ENCODE results near the gene PERP. TPM values are rescaled to one million over a fixed set of nuclear protein-coding genes. Genes with fewer than 3 reads are reported as not detected.
"Not testable (repeated sequence)": the region's sequence is repeated elsewhere in the genome, so short reads cannot be mapped to it uniquely, and the experiment has no call there.

The PERP gene
- polyA plus RNA-seq, 3 donors: not detected

DNA sequence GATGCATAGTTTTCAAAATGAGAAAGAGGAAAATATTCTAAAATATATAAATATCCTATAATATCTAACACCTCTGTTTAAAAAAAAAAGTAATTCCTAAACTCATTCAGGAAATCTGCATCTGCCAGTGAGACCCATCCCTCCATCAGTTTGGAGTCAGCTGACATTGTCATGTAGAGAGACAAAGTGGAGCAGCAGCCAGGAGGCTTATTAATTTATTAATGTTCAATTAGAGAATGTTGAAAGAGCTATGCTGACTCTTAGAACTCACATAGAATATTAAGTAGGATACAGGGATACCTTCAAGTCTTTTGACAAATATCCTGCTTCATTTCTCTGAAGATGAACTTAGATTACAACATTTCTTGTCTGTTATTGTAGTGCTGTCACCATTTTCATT is 12.8 kb upstream of the PERP start:
- Mint-ChIP-seq H3K4me3 (no peak overlapping the region), H3K27me3 (ENCODE audit: low read depth in 3 of 3) (peaks cover 2 to 14% (median 5%) of the 10 kb centered on the region in 3 donors), H3K4me1 (peaks cover 7% of the 10 kb centered on the region), H3K27ac (no peak overlapping the region), H3K9me3 (peaks cover 0 to 6% (median 3%) of the 10 kb centered on the region in 7 donors), H3K36me3 (no peaks in the 10 kb centered on the region)
- Histone ChIP-seq H3K27me3 (ENCODE audit: control insufficient read depth in 2 of 2, insufficient read depth in 2 of 2, low read length in 2 of 2) (peaks cover 0 to 2% of the 10 kb centered on the region in 2 donors), H3K4me2 (replicated peaks; ENCODE audit: extremely low read depth, low read length, poor library complexity, severe bottlenecking) (no peak overlapping the region), H3K9me3 (replicated peaks in 1 of 2; ENCODE audit: control insufficient read depth in 1 of 2, insufficient read depth in 1 of 2, low read length in 2 of 2) (no peaks in the 10 kb centered on the region), H3K9ac (ENCODE audit: insufficient read depth, low read length, poor library complexity, severe bottlenecking) (no peak overlapping the region), H3K4me3 (replicated peaks in 1 of 3; ENCODE audit: low read depth in 2 of 3, low read length in 3 of 3) (no peak overlapping the region), H4K20me1 (ENCODE audit: insufficient read depth, low read length) (no peaks in the 10 kb centered on the region), H3K36me3 (replicated peaks in 1 of 2; ENCODE audit: control insufficient read depth in 1 of 2, insufficient read depth in 2 of 2, low read length in 2 of 2) (no peaks in the 10 kb centered on the region), H3K79me2 (ENCODE audit: insufficient read depth, low read length) (no peaks in the 10 kb centered on the region), H3K27ac (ENCODE audit: low read depth in 1 of 2, low read length in 2 of 2) (no peak overlapping the region), H2AFZ (ENCODE audit: insufficient read depth, low read depth, low read length, poor library complexity, severe bottlenecking) (no peak overlapping the region), H3K4me1 (ENCODE audit: control insufficient read depth in 1 of 2, insufficient read depth in 2 of 2, low read length in 2 of 2) (no peaks in the 10 kb centered on the region)
- DNase-seq: no peak
- TF ChIP-seq CTCF (IDR thresholded peaks at IDR 0.05): no peak
- intact Hi-C loops (cut with micrococcal nuclease): loop anchor here (5.0 to 10.0 kb wide), 3 partner anchors 167 to 655 kb away; partner anchors contain the start of gene CCDC28A (in 1 of the 2)

GRCh38 chr6:138119229-138119628 is 12.0 kb upstream of the PERP start:
- H3K4me3 Mint-ChIP-seq; H3K4me1 ChIP-seq (ENCODE audit: control insufficient read depth in 1 of 2, insufficient read depth in 2 of 2, low read length in 2 of 2); H3K4me3 ChIP-seq (replicated peaks in 1 of 3; ENCODE audit: low read depth in 2 of 3, low read length in 3 of 3); H3K9me3 Mint-ChIP-seq; H3K36me3 ChIP-seq (replicated peaks in 1 of 2; ENCODE audit: control insufficient read depth in 1 of 2, insufficient read depth in 2 of 2, low read length in 2 of 2); H3K27me3 ChIP-seq (ENCODE audit: control insufficient read depth in 2 of 2, insufficient read depth in 2 of 2, low read length in 2 of 2); H3K4me1 Mint-ChIP-seq; H2AFZ ChIP-seq (ENCODE audit: insufficient read depth, low read depth, low read length, poor library complexity, severe bottlenecking); H3K36me3 Mint-ChIP-seq; H4K20me1 ChIP-seq (ENCODE audit: insufficient read depth, low read length); H3K9ac ChIP-seq (ENCODE audit: insufficient read depth, low read length, poor library complexity, severe bottlenecking); H3K4me2 ChIP-seq (replicated peaks; ENCODE audit: extremely low read depth, low read length, poor library complexity, severe bottlenecking); H3K27ac Mint-ChIP-seq; H3K9me3 ChIP-seq (replicated peaks in 1 of 2; ENCODE audit: control insufficient read depth in 1 of 2, insufficient read depth in 1 of 2, low read length in 2 of 2); H3K27ac ChIP-seq (ENCODE audit: low read depth in 1 of 2, low read length in 2 of 2); DNase-seq; H3K79me2 ChIP-seq (ENCODE audit: insufficient read depth, low read length): not testable (repeated sequence)
- H3K27me3 Mint-ChIP-seq (ENCODE audit: low read depth in 3 of 3): peaks cover 5 to 17% (median 7%) of the 10 kb centered on the region in 3 donors
- WGBS (ENCODE audit: insufficient coverage): no CpG with 5 or more reads among the region's 1 CpG
- intact Hi-C loops (cut with micrococcal nuclease): loop anchor here (5.0 to 10.0 kb wide), 3 partner anchors 168 to 656 kb away; partner anchors contain the start of gene CCDC28A (in 1 of the 2)

Data from CD14-positive monocyte (primary cell).